TTC549 (cell line): ENCODE data around the gene TUBB.
"Not testable (repeated sequence)": the region's sequence is repeated elsewhere in the genome, so short reads cannot be mapped to it uniquely, and the experiment has no call there.

ENCODE experiments used
- FAIRE-seq: peaks from 2 replicates; lab custom pipeline; 2012; peaks lifted over from hg19 to GRCh38; lab: Jason Lieb, UNC

Gene TUBB

GRCh38 chr6:30741063-30741779, 21.1 kb downstream of the TUBB start:
- no peak for FAIRE-seq

GRCh38 chr6:30741789-30742315, 21.7 kb downstream of the TUBB start:
- FAIRE-seq = no peak

DNA sequence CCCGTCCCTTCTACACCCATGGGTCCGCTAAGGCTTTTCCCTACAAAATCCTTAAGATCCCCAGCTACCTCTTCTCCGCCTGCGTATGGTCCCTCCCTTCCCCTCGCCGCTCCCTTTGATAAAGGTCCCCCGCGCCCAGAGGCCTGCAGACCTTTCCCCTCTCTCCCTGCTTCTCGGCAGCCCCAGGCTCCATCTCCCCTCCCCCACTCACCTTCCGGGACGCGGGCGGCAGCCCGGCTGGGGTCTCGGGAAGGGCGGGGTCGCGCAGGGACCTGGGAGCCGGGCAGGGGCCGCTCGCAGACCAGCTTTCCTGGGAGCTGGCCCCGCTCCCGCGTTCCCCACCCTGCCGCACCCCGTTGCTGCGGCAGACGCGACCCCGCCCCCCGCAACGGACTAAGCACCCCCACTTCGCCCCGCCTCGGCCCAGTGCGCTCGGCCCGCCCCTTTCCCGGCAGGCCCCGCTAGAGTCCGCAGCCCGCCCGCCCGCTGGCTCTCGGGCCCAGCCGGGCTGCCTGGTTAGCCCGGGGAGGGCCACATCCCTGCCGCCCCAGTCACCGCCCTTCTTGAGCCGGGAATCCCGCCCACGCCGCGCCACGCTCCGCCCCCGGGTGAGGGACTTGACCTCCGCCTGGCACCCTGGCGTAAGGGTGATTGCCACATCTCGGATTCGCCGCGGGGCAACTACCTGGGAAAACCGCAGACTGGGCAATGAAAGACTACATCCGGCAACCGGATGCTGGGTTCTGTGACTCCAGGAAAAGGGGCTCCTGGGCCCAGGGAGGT, 22.4 kb downstream of the TUBB start, which contains the start of gene FLOT1:
TSS of gene FLOT1 (minus strand) at position 372 of the 783 bp plus-strand sequence. CDS start 498 bp downstream, outside the sequence.
- FAIRE-seq = no peak

GRCh38 chr6:30743099-30744053, 23.2 kb downstream of the TUBB start:
- FAIRE-seq = no peak

- FAIRE-seq = no peak
Observed at GRCh38 chr6:30744054-30744805, 24.1 kb downstream of the TUBB start, which contains the start of gene IER3. IER3 (minus strand) TSS chr6:30744547; CDS start chr6:30744518, 29 bp downstream.

DNA sequence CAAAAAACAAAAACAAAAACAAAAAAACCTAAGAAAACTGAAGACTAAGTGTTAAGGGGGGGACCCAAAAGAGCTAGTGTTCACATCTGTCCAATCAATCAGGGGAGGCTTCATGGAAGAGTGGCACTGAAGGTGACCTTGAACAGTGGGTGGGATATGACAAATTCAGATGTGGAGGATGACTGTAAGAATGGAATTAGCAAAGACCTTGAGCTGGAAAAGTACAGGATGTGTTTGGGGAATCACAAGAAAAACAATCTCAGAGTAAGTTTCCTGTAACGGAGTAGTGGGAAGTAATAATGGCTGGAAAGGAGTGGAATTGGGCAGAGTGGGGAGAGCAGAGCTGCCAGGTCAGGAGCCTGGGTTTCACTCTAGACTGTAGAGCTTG, 27.1 kb downstream of the TUBB start:
- no peak for FAIRE-seq

DNA sequence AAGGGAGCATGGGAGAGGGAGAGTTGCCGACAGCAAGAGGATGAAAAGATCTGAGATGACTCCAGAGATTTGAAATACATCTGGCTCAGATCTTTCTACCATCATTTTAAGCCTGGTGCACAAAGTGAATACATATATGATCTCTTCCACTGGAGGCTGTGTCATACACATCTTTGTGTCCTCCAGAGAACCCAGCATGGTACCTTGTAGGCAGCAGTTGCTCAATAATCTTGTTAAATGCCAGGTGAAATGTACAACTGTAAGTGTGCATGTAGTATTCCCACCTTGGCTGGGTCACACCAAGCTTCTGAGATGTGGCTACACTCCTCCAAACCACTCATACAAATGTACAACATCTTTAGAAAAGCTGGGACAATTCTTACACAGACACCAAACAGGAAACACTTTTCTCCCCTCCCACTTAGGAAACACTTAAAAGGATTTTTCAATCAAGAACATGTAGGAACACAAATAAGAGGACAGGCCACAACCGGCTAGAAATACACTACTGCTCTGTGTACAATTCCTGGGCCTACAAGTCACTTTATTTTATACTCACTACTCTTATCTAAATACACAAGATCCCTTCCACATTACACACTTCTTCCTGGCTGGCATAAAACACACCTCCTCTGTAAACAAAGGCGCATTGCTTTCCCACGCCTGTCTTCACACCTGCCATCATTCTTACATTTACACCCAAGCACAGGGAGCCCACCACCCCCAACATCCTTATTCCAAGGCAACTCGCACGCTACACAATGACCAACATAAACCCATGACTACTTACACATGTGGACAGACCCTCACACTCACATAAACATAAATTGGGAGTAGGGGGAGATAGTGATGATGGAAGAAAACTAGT, 28.0 kb downstream of the TUBB start:
- no peak for FAIRE-seq

DNA sequence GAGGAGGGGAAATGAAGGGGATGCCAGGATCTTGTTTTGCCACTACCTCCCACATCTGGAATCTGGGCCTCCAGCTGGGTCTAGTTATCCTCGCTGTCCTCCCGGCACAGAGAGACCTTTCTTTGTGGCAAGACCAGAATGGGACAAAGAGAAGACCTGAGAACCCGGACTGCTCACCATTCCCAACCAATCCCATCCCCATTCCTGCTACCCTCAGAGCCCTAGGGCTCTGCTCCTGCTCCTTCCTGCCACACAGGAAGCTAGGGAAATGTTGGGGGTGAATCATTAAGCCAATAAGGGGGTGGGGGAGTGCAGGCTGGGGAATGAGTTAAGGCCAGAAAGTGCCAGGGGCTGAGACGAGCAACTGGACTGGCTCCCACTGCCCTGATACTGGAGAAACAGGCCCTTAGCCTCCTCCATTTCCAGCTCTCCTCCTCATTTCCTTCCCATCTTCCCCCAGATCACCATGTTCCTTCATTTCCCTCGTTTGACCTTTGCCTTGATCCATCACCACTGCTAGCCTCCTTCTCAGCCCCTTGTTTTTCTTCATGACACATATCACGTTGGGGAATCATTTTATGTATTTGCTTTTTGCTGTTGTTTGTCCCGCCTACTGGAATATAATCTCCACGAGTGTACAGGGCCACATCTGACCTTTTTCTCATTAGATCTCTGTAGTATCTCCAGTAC, 28.8 kb downstream of the TUBB start:
- FAIRE-seq = no peak

DNA sequence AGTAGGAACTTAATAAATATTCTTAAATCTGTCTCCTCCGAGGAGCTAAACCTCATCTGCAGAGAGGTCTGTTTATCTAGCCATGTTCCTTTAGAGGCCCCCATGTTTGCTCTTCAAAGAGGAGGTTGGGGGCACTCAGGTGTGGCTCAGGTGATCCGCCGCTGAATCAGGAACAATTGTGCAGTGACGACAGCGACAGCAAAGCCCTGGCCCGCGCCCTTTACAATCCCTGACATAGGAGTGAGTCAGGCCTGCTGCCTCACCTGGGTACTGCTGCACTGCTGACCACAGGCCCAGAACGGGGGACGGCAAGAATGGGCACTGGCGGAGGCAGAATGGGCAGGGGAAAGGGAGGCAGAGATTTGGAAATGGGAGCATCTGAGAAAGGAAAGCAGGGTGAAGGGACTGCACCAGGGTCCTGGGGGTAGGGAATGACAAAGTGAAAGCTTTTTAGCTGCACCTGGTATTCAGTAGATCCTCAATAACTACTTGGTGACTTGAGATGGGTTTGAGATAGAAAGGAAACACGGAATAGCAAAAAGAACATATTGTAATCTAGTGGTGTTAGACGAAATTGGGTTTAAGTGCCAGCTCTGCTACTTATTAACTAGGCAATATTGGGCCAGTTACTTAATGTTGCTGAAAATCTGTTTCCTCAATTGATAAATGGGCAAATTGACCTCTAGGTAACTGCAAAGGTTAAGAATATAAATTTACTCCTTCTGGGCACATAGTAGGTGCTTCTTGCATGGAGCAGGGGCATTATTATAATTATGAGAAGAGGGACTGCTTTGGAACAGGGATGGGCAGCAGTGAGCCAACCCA, 29.6 kb downstream of the TUBB start:
- FAIRE-seq = no peak

DNA sequence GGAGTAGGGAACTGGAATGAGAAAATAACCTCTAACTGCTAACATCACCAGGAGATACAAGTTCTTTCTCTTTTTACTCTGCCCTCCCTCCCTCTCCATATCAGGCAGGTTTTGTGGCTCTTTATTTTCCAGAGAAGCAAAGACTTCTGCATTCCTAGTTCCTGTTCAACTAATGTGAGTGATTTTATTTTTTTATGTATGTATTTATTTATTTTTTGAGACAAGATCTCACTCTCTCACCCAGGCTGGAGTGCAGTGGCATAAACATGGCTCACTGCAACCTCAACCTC, 30.2 kb downstream of the TUBB start:
- no peak for FAIRE-seq

DNA sequence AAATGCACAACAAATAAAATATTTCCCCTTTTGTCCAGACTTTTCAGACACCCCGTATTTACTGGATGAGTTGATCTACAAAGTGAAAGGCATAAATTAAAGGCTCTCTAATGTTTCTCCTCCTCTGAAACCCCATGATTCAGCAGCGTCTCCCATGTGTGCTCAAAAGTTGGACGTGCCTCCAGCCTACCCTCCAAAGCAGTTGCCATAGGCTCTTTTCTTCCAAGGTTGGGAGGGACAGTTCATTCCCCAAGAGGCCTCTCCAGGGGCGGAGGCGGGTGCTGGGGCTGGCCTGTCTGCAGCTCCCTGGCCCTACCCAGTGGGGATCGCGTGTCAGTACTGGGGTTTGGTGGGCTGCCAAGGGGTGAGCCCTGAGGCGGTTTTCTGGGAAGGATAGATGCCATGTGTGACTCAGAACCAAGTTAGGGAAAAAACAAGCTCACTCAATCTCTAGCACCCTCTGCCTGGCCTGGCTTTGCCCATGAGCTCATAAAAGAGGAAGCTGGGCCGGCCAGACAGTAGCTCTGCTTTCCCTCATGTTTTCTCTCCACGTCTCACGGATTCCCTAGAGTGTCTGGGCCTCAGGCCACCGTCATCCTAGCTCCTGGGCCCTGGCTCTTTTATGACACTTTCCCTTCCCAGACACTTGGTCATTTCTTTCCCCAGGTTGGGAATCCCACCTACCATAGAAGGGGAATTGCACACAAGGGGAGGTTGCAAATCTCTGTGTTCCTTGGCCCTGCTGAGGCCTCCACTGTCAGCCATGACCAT, 32.2 kb downstream of the TUBB start:
- no peak for FAIRE-seq

- FAIRE-seq = no peak
Observed at GRCh38 chr6:30754631-30755030, 34.5 kb downstream of the TUBB start.

DNA sequence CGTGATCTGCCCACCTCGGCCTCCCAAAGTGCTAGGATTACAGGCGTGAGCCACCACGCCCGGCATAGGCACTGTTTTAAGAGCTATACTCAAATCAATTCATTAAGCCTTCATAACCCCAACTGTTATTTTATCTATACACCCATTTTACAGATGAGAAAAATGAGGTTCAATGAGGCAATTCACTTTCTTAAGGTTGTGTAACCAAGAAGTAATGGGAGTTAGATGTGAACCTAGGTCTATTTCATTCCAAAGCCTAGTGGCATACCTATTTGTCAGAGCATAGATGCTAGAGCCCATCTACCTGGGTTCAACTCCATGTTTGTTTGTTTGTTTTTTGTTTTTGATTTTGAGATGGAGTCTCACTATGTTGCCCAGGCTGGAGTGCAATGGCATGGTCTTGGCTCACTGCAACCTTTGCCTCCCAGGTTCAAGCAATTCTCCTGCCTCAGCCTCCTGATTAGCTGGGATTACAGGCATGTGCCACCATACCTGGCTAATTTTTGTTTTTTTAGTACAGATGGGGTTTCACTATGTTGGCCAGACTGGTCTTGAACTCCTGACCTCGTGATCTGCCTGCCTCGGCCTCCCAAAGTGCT, 36.4 kb downstream of the TUBB start:
- not testable (repeated sequence) for FAIRE-seq

DNA sequence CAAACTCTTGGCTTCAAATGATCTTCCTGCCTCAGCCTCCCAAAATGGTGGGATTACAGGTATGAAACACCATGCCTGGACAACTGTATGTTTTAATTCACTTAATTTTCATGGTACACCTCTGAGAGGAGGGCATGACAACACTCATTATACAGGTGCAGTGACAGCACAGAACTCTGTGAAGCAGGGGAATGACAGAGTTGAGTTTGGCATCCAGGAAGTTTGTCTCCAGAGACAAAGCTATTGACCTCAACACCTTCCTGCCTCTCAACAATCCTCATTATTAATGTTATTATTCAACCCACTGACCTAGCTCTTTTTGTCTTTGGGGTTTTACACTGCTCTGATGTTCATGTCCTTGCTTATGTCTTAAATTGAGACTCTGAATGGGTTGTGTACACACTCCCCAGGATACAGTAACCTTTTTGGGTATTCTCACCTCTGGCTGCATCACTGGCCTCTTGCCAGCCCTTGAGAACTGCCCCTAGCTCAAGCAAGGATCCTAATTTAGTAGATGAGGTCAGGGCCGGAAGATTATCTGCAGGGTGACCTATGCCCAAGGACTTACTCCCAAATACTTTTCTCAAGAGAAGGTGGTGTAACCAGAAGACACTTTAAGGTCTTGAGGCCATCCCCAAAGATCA, 37.2 kb downstream of the TUBB start:
- FAIRE-seq = no peak

DNA sequence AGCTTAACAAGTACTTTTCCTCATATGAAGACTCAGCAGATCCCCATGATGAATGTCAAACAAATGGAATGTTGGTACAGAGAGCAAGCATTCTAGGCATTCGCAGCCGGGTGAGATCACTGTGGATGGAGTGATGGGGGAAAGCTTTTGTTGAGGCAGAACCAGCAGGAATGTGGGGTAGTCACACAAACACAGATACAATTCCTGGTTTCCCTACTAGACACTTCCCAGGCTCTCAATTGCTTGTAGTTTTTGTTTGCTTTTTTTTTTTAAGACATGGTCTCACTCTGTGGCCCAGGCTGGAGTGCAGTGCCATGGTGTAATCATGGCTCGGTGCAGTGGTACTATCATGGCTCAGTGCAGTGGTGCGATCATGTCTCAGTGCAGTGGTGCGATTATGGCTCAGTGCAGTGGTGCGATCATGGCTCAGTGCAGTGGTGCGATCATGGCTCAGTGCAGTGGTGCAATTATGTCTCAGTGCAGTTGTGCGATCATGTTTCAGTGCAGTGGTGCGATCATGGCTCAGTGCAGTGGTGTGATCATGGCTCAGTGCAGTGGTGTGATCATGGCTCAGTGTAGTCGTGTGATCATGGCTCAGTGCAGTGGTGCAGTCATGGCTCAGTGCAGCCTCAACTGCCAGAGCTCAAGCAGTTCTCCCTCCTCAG, 39.6 kb downstream of the TUBB start:
- FAIRE-seq = no peak

GRCh38 chr6:30760549-30760948, 40.4 kb downstream of the TUBB start:
- no peak for FAIRE-seq
